ENCODE measurements around the gene YLPM1. TPM values are rescaled to one million over a fixed set of nuclear protein-coding genes. Genes with fewer than 3 reads are reported as not detected.

YLPM1 gene
- total and polyA plus RNA-seq, 4 donors, result 11.8 to 79.9 (median 39.2) TPM

GRCh38 chr14:74784634-74785033 is 21.5 kb downstream of the YLPM1 start:
- Histone ChIP-seq H3K4me3 (ENCODE audit: low read length in 2 of 2) (no peak overlapping the region), H3K27ac (ENCODE audit: low read depth in 1 of 2, low read length in 2 of 2) (no peak overlapping the region), H3K27me3 (ENCODE audit: control insufficient read depth in 1 of 2, insufficient read depth in 2 of 2, low read length in 1 of 2) (no peaks in the 10 kb centered on the region), H3K36me3 (ENCODE audit: control insufficient read depth in 1 of 2, insufficient read depth in 2 of 2, low read length in 1 of 2) (peaks cover 0 to 2% of the 10 kb centered on the region in 2 donors), H3K9me3 (ENCODE audit: control insufficient read depth, low read length) (no peaks in the 10 kb centered on the region), H3K4me1 (ENCODE audit: control insufficient read depth in 1 of 2, insufficient read depth in 2 of 2, low read length in 2 of 2) (no peaks in the 10 kb centered on the region)
- intact Hi-C loops (cut with DNase I), result no loop called here
- DNase-seq (no peak), ATAC-seq (ENCODE audit: low FRiP score) (no peak)

GRCh38 chr14:74785056-74785613 is 22.0 kb downstream of the YLPM1 start:
- Histone ChIP-seq H3K27ac (ENCODE audit: low read depth in 1 of 2, low read length in 2 of 2) (no peak overlapping the region), H3K4me1 (ENCODE audit: control insufficient read depth in 1 of 2, insufficient read depth in 2 of 2, low read length in 2 of 2) (no peaks in the 10 kb centered on the region), H3K4me3 (ENCODE audit: low read length in 2 of 2) (no peak overlapping the region), H3K36me3 (ENCODE audit: control insufficient read depth in 1 of 2, insufficient read depth in 2 of 2, low read length in 1 of 2) (peaks cover 0 to 2% of the 10 kb centered on the region in 2 donors), H3K27me3 (ENCODE audit: control insufficient read depth in 1 of 2, insufficient read depth in 2 of 2, low read length in 1 of 2) (no peaks in the 10 kb centered on the region), H3K9me3 (ENCODE audit: control insufficient read depth, low read length) (no peaks in the 10 kb centered on the region)
- DNase-seq, result no peak
- WGBS, 2 donors, result 28 to 38% methylated on average over 1 of the region's 1 CpG
- intact Hi-C loops (cut with DNase I), result no loop called here
- ATAC-seq (ENCODE audit: low FRiP score), result no peak

- no peak for ATAC-seq (ENCODE audit: low FRiP score)
- Histone ChIP-seq H3K27me3 (ENCODE audit: control insufficient read depth in 1 of 2, insufficient read depth in 2 of 2, low read length in 1 of 2) (no peaks in the 10 kb centered on the region), H3K4me1 (ENCODE audit: control insufficient read depth in 1 of 2, insufficient read depth in 2 of 2, low read length in 2 of 2) (no peaks in the 10 kb centered on the region), H3K4me3 (ENCODE audit: low read length in 2 of 2) (no peak overlapping the region), H3K36me3 (ENCODE audit: control insufficient read depth in 1 of 2, insufficient read depth in 2 of 2, low read length in 1 of 2) (peaks cover 0 to 2% of the 10 kb centered on the region in 2 donors), H3K9me3 (ENCODE audit: control insufficient read depth, low read length) (no peaks in the 10 kb centered on the region), H3K27ac (ENCODE audit: low read depth in 1 of 2, low read length in 2 of 2) (no peak overlapping the region)
- intact Hi-C loops (cut with DNase I), result no loop called here
- 93 to 95% methylated on average over 2 of the region's 2 CpGs for WGBS, 2 donors
- DNase-seq, result no peak
These were observed 23.7 kb downstream of the YLPM1 start for GRCh38 chr14:74786796-74787315.

GRCh38 chr14:74792249-74793039 is 29.3 kb downstream of the YLPM1 start:
- no peak for DNase-seq
- no peak overlapping the region for H3K4me3 ChIP-seq (ENCODE audit: low read length in 2 of 2)
- H3K9me3 ChIP-seq (ENCODE audit: control insufficient read depth, low read length), result no peaks in the 10 kb centered on the region
- H3K27me3 ChIP-seq (ENCODE audit: control insufficient read depth in 1 of 2, insufficient read depth in 2 of 2, low read length in 1 of 2), result no peaks in the 10 kb centered on the region
- ATAC-seq (ENCODE audit: low FRiP score), result no peak
- intact Hi-C loops (cut with DNase I), result loop anchor here (5.0 to 10.0 kb wide), 3 partner anchors 185 to 428 kb away; partner anchors contain the start of genes ISCA2 (in 1 of the 2) and NPC2 (in 1 of the 2)
- H3K27ac ChIP-seq (ENCODE audit: low read depth in 1 of 2, low read length in 2 of 2), result no peak overlapping the region
- H3K4me1 ChIP-seq (ENCODE audit: control insufficient read depth in 1 of 2, insufficient read depth in 2 of 2, low read length in 2 of 2), result peaks cover 0 to 2% of the 10 kb centered on the region in 2 donors
- WGBS, 2 donors, result 51 to 58% methylated on average over 7 of the region's 7 CpGs
- H3K36me3 ChIP-seq (ENCODE audit: control insufficient read depth in 1 of 2, insufficient read depth in 2 of 2, low read length in 1 of 2), result peaks cover 0 to 2% of the 10 kb centered on the region in 2 donors

- Histone ChIP-seq H3K36me3 (ENCODE audit: control insufficient read depth in 1 of 2, insufficient read depth in 2 of 2, low read length in 1 of 2) (peaks cover 0 to 1% of the 10 kb centered on the region in 2 donors), H3K4me3 (ENCODE audit: low read length in 2 of 2) (no peak overlapping the region), H3K27ac (ENCODE audit: low read depth in 1 of 2, low read length in 2 of 2) (peak overlapping the region in 1 of 2 donors; percentile 76), H3K27me3 (ENCODE audit: control insufficient read depth in 1 of 2, insufficient read depth in 2 of 2, low read length in 1 of 2) (no peaks in the 10 kb centered on the region), H3K4me1 (ENCODE audit: control insufficient read depth in 1 of 2, insufficient read depth in 2 of 2, low read length in 2 of 2) (peaks cover 0 to 2% of the 10 kb centered on the region in 2 donors), H3K9me3 (ENCODE audit: control insufficient read depth, low read length) (no peaks in the 10 kb centered on the region)
- intact Hi-C loops (cut with DNase I), result loop anchor here (5.0 to 10.0 kb wide), 3 partner anchors 186 to 429 kb away; partner anchors contain the start of genes ISCA2 (in 1 of the 2) and NPC2 (in 1 of the 2)
- DNase-seq (no peak), ATAC-seq (ENCODE audit: low FRiP score) (no peak)
- 4 to 9% methylated on average over 3 of the region's 3 CpGs for WGBS, 2 donors
These were observed 30.5 kb downstream of the YLPM1 start for GRCh38 chr14:74793506-74794155.

- DNase-seq (no peak), ATAC-seq (ENCODE audit: low FRiP score) (no peak)
- H3K36me3 ChIP-seq (ENCODE audit: control insufficient read depth in 1 of 2, insufficient read depth in 2 of 2, low read length in 1 of 2), result peaks cover 0 to 3% of the 10 kb centered on the region in 2 donors
- H3K9me3 ChIP-seq (ENCODE audit: control insufficient read depth, low read length), result no peaks in the 10 kb centered on the region
- 90 to 92% methylated on average over 2 of the region's 2 CpGs for WGBS, 2 donors
- H3K27ac ChIP-seq (ENCODE audit: low read depth in 1 of 2, low read length in 2 of 2), result no peak overlapping the region
- intact Hi-C loops (cut with DNase I), result loop anchor here (5.0 to 10.0 kb wide), 3 partner anchors 188 to 430 kb away; partner anchors contain the start of genes ISCA2 (in 1 of the 2) and NPC2 (in 1 of the 2)
- peaks cover 0 to 2% of the 10 kb centered on the region in 2 donors for H3K4me1 ChIP-seq (ENCODE audit: control insufficient read depth in 1 of 2, insufficient read depth in 2 of 2, low read length in 2 of 2)
- no peaks in the 10 kb centered on the region for H3K27me3 ChIP-seq (ENCODE audit: control insufficient read depth in 1 of 2, insufficient read depth in 2 of 2, low read length in 1 of 2)
- no peak overlapping the region for H3K4me3 ChIP-seq (ENCODE audit: low read length in 2 of 2)
These were observed 31.8 kb downstream of the YLPM1 start for GRCh38 chr14:74794947-74795346.

- Histone ChIP-seq H3K4me1 (ENCODE audit: control insufficient read depth in 1 of 2, insufficient read depth in 2 of 2, low read length in 2 of 2) (peaks cover 0 to 2% of the 10 kb centered on the region in 2 donors), H3K27ac (ENCODE audit: low read depth in 1 of 2, low read length in 2 of 2) (no peak overlapping the region), H3K36me3 (ENCODE audit: control insufficient read depth in 1 of 2, insufficient read depth in 2 of 2, low read length in 1 of 2) (peaks cover 0 to 6% of the 10 kb centered on the region in 2 donors), H3K9me3 (ENCODE audit: control insufficient read depth, low read length) (no peaks in the 10 kb centered on the region), H3K4me3 (ENCODE audit: low read length in 2 of 2) (no peak overlapping the region), H3K27me3 (ENCODE audit: control insufficient read depth in 1 of 2, insufficient read depth in 2 of 2, low read length in 1 of 2) (no peaks in the 10 kb centered on the region)
- DNase-seq (no peak), ATAC-seq (ENCODE audit: low FRiP score) (no peak)
- intact Hi-C loops (cut with DNase I), result loop anchor here (10.0 kb wide), 2 partner anchors 305 to 435 kb away; partner anchors contain the start of genes ISCA2 (in 1 of the 2) and NPC2 (in 1 of the 2)
These were observed 36.6 kb downstream of the YLPM1 start for GRCh38 chr14:74799765-74800164.

GRCh38 chr14:74800780-74801179 is 37.7 kb downstream of the YLPM1 start:
- Histone ChIP-seq H3K4me1 (ENCODE audit: control insufficient read depth in 1 of 2, insufficient read depth in 2 of 2, low read length in 2 of 2) (peaks cover 0 to 1% of the 10 kb centered on the region in 2 donors), H3K4me3 (ENCODE audit: low read length in 2 of 2) (no peak overlapping the region), H3K9me3 (ENCODE audit: control insufficient read depth, low read length) (no peaks in the 10 kb centered on the region), H3K36me3 (ENCODE audit: control insufficient read depth in 1 of 2, insufficient read depth in 2 of 2, low read length in 1 of 2) (peaks cover 0 to 6% of the 10 kb centered on the region in 2 donors), H3K27ac (ENCODE audit: low read depth in 1 of 2, low read length in 2 of 2) (no peak overlapping the region), H3K27me3 (ENCODE audit: control insufficient read depth in 1 of 2, insufficient read depth in 2 of 2, low read length in 1 of 2) (no peaks in the 10 kb centered on the region)
- ATAC-seq (ENCODE audit: low FRiP score), result no peak
- intact Hi-C loops (cut with DNase I), result no loop called here
- no peak for DNase-seq
- 76 to 78% methylated on average over 3 of the region's 3 CpGs for whole genome bisulfite sequencing, 2 donors
